ENCODE measurements around the gene FXYD5. TPM values are rescaled to one million over a fixed set of nuclear protein-coding genes. Genes with fewer than 3 reads are reported as not detected.

Gene FXYD5
- total RNA-seq, 1 experiment from 2014 or later: 123 TPM

DNA sequence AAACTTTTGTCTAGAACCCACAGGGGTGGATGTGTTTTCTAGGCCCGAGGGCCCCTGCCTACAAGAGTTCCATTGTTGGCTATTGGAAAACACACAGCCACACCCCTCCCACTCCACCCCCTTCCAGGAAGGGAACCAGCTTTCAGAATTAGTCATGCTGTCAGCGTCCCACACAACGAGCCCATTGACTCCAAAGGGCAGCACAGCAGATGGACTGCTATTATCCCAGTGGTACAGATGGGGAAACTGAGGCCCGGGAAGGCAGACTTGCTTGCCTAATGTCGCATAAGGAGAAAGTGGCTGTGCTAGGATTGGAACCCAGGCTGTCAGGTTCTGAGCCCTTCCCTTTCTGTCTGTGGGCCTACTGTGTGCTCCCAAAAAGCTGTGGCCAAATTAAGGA lies 47.0 kb upstream of the FXYD5 start:
- Histone ChIP-seq H3K27me3 (ENCODE audit: insufficient read depth, low read length) (no peaks in the 10 kb centered on the region), H3K36me3 (ENCODE audit: control insufficient read depth in 1 of 2, insufficient read depth in 2 of 2, low read length in 2 of 2) (no peaks in the 10 kb centered on the region), H3K4me2 (ENCODE audit: low read length) (peak overlapping the region; percentile 51), H2AFZ (ENCODE audit: low read depth, low read length, poor library complexity, severe bottlenecking) (no peak overlapping the region), H3K4me1 (ENCODE audit: control insufficient read depth in 1 of 2, insufficient read depth in 2 of 2, low read length in 2 of 2) (peaks cover 14 to 38% of the 10 kb centered on the region in 2 experiments), H3K9ac (ENCODE audit: low read length) (0 out of 2 replicates have a peak overlapping the region, but pooled peaks have one; percentile 6), H3K9me3 (ENCODE audit: control insufficient read depth in 1 of 2, insufficient read depth in 1 of 2, low read depth in 1 of 2, low read length in 2 of 2) (peaks cover 0 to 11% of the 10 kb centered on the region in 2 experiments; a peak in 1 of 4 replicates), H3K4me3 (replicated peaks in 1 of 2; ENCODE audit: low read depth in 1 of 2, low read length in 2 of 2) (peak overlapping the region in 1 of 2 experiments; percentile 5; a peak in 1 of 4 replicates), H3K27ac (ENCODE audit: low read depth, low read length) (0 out of 2 replicates have a peak overlapping the region, but pooled peaks have one; percentile 15), H3K9me2 (ENCODE audit: insufficient read depth) (no peaks in the 10 kb centered on the region), H3K79me2 (ENCODE audit: insufficient read depth, low read length) (no peaks in the 10 kb centered on the region), H4K20me1 (ENCODE audit: insufficient read depth) (no peaks in the 10 kb centered on the region)
- ATAC-seq (peak; percentile 65), DNase-seq (ENCODE audit: low read depth, low spot score) (peak; percentile 78)
- no TSS peak for BruUV-seq (replicated peaks)
- ChIA-PET CTCF (interaction anchor here (1.4 kb wide), 1 partner anchor 40 kb away, joined by 4 read pairs; no protein-coding TSS in a partner anchor), RAD21 (ENCODE audit: low non-redundant PET in 1 of 2, low total read pairs in 2 of 2, uncharacterized antibody in 2 of 2, unreplicated experiment in 2 of 2) (no interaction called here), POLR2A (interaction anchor here (1.0 to 1.2 kb wide), 2 partner anchors 17 to 35 kb away, joined by 3 read pairs; partner anchors contain the start of gene FXYD7)
- intact Hi-C loops (cut with micrococcal nuclease): no loop called here
- TF ChIP-seq EGR1 (IDR thresholded peaks at IDR 0.05; ENCODE audit: low read depth): peak; percentile 60; the same call in 1 of the 2 replicates
- TF ChIP-seq TCF7L2 (IDR thresholded peaks at IDR 0.05; ENCODE audit: borderline replicate concordance, extremely low read depth, insufficient read depth, insufficient read length): no peak
- peak; percentile 63 for TF ChIP-seq SP1 (IDR thresholded peaks at IDR 0.05; ENCODE audit: low read depth)
- peak; percentile 32; the same call in 1 of the 2 replicates for TF ChIP-seq MAX (IDR thresholded peaks at IDR 0.05)
- peak; percentile 65; the same call in 1 of the 2 replicates for TF ChIP-seq CBX3 (IDR thresholded peaks at IDR 0.05; ENCODE audit: low read depth)
- no peak for TF ChIP-seq ZNF274 (IDR thresholded peaks at IDR 0.05; ENCODE audit: low read depth, low read length)

- POLR2A ChIA-PET: no interaction called here
- no peaks in the 10 kb centered on the region for H4K20me1 ChIP-seq (ENCODE audit: insufficient read depth)
- peak overlapping the region; percentile 24; the same call in 1 of the 2 replicates for H3K27ac ChIP-seq (ENCODE audit: low read depth, low read length)
- intact Hi-C loops (cut with micrococcal nuclease): no loop called here
- CTCF ChIA-PET: interaction anchor here (1.1 kb wide), 1 partner anchor 32 kb away, joined by 4 read pairs; no protein-coding TSS in a partner anchor
- H3K79me2 ChIP-seq (ENCODE audit: insufficient read depth, low read length): no peaks in the 10 kb centered on the region
- H3K4me1 ChIP-seq (ENCODE audit: control insufficient read depth in 1 of 2, insufficient read depth in 2 of 2, low read length in 2 of 2): peaks cover 14 to 38% of the 10 kb centered on the region in 2 experiments
- peak overlapping the region; percentile 89 for H3K4me2 ChIP-seq (ENCODE audit: low read length)
- BruUV-seq (replicated peaks): no TSS peak
- H3K9ac ChIP-seq (ENCODE audit: low read length): no peak overlapping the region
- H3K9me2 ChIP-seq (ENCODE audit: insufficient read depth): no peaks in the 10 kb centered on the region
- H3K9me3 ChIP-seq (ENCODE audit: control insufficient read depth in 1 of 2, insufficient read depth in 1 of 2, low read depth in 1 of 2, low read length in 2 of 2): peaks cover 0 to 11% of the 10 kb centered on the region in 2 experiments; a peak in 1 of 4 replicates
- H3K4me3 ChIP-seq (replicated peaks in 1 of 2; ENCODE audit: low read depth in 1 of 2, low read length in 2 of 2): no peak overlapping the region
- RAD21 ChIA-PET (ENCODE audit: low non-redundant PET in 1 of 2, low total read pairs in 2 of 2, uncharacterized antibody in 2 of 2, unreplicated experiment in 2 of 2): no interaction called here
- DNase-seq (ENCODE audit: low read depth, low spot score) (no peak), ATAC-seq (no peak)
- H3K27me3 ChIP-seq (ENCODE audit: insufficient read depth, low read length): no peaks in the 10 kb centered on the region
- no peaks in the 10 kb centered on the region for H3K36me3 ChIP-seq (ENCODE audit: control insufficient read depth in 1 of 2, insufficient read depth in 2 of 2, low read length in 2 of 2)
- H2AFZ ChIP-seq (ENCODE audit: low read depth, low read length, poor library complexity, severe bottlenecking): no peak overlapping the region
- TF ChIP-seq, protein P1, sequence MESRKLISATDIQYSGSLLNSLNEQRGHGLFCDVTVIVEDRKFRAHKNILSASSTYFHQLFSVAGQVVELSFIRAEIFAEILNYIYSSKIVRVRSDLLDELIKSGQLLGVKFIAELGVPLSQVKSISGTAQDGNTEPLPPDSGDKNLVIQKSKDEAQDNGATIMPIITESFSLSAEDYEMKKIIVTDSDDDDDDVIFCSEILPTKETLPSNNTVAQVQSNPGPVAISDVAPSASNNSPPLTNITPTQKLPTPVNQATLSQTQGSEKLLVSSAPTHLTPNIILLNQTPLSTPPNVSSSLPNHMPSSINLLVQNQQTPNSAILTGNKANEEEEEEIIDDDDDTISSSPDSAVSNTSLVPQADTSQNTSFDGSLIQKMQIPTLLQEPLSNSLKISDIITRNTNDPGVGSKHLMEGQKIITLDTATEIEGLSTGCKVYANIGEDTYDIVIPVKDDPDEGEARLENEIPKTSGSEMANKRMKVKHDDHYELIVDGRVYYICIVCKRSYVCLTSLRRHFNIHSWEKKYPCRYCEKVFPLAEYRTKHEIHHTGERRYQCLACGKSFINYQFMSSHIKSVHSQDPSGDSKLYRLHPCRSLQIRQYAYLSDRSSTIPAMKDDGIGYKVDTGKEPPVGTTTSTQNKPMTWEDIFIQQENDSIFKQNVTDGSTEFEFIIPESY (IDR thresholded peaks at IDR 0.05; ENCODE audit: extremely low read depth, insufficient replicate concordance, low read length): no peak
- TF ChIP-seq YY1 (IDR thresholded peaks at IDR 0.05; ENCODE audit: extremely low read depth, insufficient replicate concordance, low read depth, low read length) (no peak), POLR2AphosphoS5 (IDR thresholded peaks at IDR 0.05; ENCODE audit: low read depth, low read length) (no peak), EZH2phosphoT487 (IDR thresholded peaks at IDR 0.05; ENCODE audit: borderline replicate concordance) (no peak), ATF3 (IDR thresholded peaks at IDR 0.05) (no peak), SRF (IDR thresholded peaks at IDR 0.05; ENCODE audit: low read depth) (no peak), JUND (IDR thresholded peaks at IDR 0.05) (no peak), CBX3 (IDR thresholded peaks at IDR 0.05; ENCODE audit: low read depth) (no peak), EZH2 (IDR thresholded peaks at IDR 0.05) (no peak), ZNF274 (IDR thresholded peaks at IDR 0.05; ENCODE audit: low read depth, low read length) (no peak)
Observed at GRCh38 chr19:35108730-35109129, 45.8 kb upstream of the FXYD5 start.
